Psoas muscle (tissue), 8 donors: Measurements from ENCODE around the gene ISCA1. TPM values are rescaled to one million over a fixed set of nuclear protein-coding genes. Genes with fewer than 3 reads are reported as not detected.

Source experiments
- ATAC-seq, 4 donors: fragments of 200-7000 bp; cut with Tn5 transposase; one replicate each; pipeline ENCODE4 v1.9.1; 2020; ENCODE audit warnings: moderate library complexity in 3 of 4, mild to moderate bottlenecking in 2 of 4
- DNase-seq, 2 donors: peaks; one replicate each; pipeline ENCODE4 v3.0.0-alpha.2; 2020
- H3K27ac ChIP-seq: fragments of 200-600 bp; one replicate; pipeline ENCODE4 v1.8.0; 2022
- H3K27me3 ChIP-seq, 3 donors: fragments of 200-600 bp in 1 of 3; one replicate each; pipeline versions ENCODE4 v1.6.1 to v1.8.0; 2013 to 2022; ENCODE audit warnings: low read length in 2 of 3, mild to moderate bottlenecking in 2 of 3, moderate library complexity in 1 of 3; ENCODE audit not compliant: insufficient read depth in 3 of 3
- H3K36me3 ChIP-seq, 2 donors: fragments of 200-600 bp in 1 of 2; one replicate each; pipeline versions ENCODE4 v1.6.1 to v1.8.0; 2013 to 2022; ENCODE audit warnings: low read depth in 1 of 2, mild to moderate bottlenecking in 1 of 2, moderate library complexity in 1 of 2; ENCODE audit not compliant: insufficient read depth in 1 of 2
- H3K4me1 ChIP-seq: fragments of 200-600 bp; one replicate; pipeline ENCODE4 v1.8.0; 2022
- H3K4me3 ChIP-seq: fragments of 200-600 bp; one replicate; pipeline ENCODE4 v1.8.0; 2022; ENCODE audit warnings: mild to moderate bottlenecking
- H3K9me3 ChIP-seq: fragments of 200-600 bp; one replicate; pipeline ENCODE4 v1.8.0; 2022
- CTCF ChIP-seq: fragments of 200-600 bp; IDR thresholded peaks from one replicate; pipeline ENCODE4 v1.8.0; 2022; ENCODE audit warnings: antibody characterized with exemption
- WGBS, 3 donors: extraction: QIAGEN DNeasy Blood & Tissue Kit; methylation state at CpG; one replicate each; pipeline versions ENCODE4 v1.1.6 to v1.1.7; 2013; 5-methylcytosine and 5-hydroxymethylcytosine counted together
- intact Hi-C, 2 donors: fragments of 100-400 bp; cut with DNase I; formaldehyde crosslinking; loops; one replicate each; pipeline versions ENCODE4 v1.11.0 to v1.14.2; 2022
- polyA plus RNA-seq, 3 donors: library from polyadenylated mRNA; stranded (reverse); fragments of 200-250 nt; gene quantifications; one replicate each; pipeline ENCODE4 v1.2.3, GENCODE V29; 2013
- total RNA-seq, 4 donors: library from RNA; stranded (reverse); fragmentation: NEBNext Ultra II Directional in 2 of 4; extraction: Animal tissue kit (Norgen Biotek cat#: 25700) in 2 of 4; gene quantifications; one replicate each; pipeline versions ENCODE4 v1.2.1 to v1.2.4, GENCODE V29; 2021 to 2023
- donor health status: healthy with polysubstance abuse.
- donor health status: DM: no; HTN: no; CAD: no; lungs with moderate emphysema.
- donor health status: Bipolar disorder and iron deficiency.
- donor health status: healthy.
- donor health status: DM: yes; HTN: yes; CAD: no.
- donor health status: DM: no; HTN: no; CAD: no.
- donor health status: DM: no; HTN: no; CAD: no.
- donor health status: DM: yes; HTN: yes; CAD: no.

ISCA1 gene
- total and polyA plus RNA-seq, 7 donors, result 44.5 to 130 (median 66.4) TPM

GRCh38 chr9:86242071-86242470 lies 40.3 kb downstream of the ISCA1 start:
- Histone ChIP-seq H3K4me3 (no peak overlapping the region), H3K27ac (no peak overlapping the region), H3K9me3 (no peaks in the 10 kb centered on the region), H3K36me3 (no peaks in the 10 kb centered on the region), H3K27me3 (no peaks in the 10 kb centered on the region), H3K4me1 (no peaks in the 10 kb centered on the region)
- intact Hi-C loops, result no loop called here
- ATAC-seq (no peak), DNase-seq (no peak)
- no peak for TF ChIP-seq CTCF
- 46 to 75% (median 47%) methylated on average over 2 of the region's 2 CpGs for WGBS, 3 donors

- Histone ChIP-seq H3K27me3 (no peaks in the 10 kb centered on the region), H3K4me3 (no peak overlapping the region), H3K4me1 (no peaks in the 10 kb centered on the region), H3K36me3 (no peaks in the 10 kb centered on the region), H3K9me3 (no peaks in the 10 kb centered on the region), H3K27ac (no peak overlapping the region)
- no peak for TF ChIP-seq CTCF
- no peak for DNase-seq
- ATAC-seq, result no peak
- intact Hi-C loops, result no loop called here
- WGBS, 3 donors, result 66 to 78% (median 77%) methylated on average over 7 of the region's 7 CpGs
Observed at GRCh38 chr9:86241216-86241615, 41.1 kb downstream of the ISCA1 start.

- intact Hi-C loops, result no loop called here
- H3K36me3 ChIP-seq, result no peaks in the 10 kb centered on the region
- no peaks in the 10 kb centered on the region for H3K27me3 ChIP-seq
- H3K4me1 ChIP-seq, result no peaks in the 10 kb centered on the region
- H3K27ac ChIP-seq, result no peak overlapping the region
- TF ChIP-seq CTCF, result no peak
- DNase-seq (no peak), ATAC-seq (no peak)
- H3K9me3 ChIP-seq, result no peaks in the 10 kb centered on the region
- whole genome bisulfite sequencing, 3 donors, result 77 to 81% (median 78%) methylated on average over 10 of the region's 10 CpGs
- no peak overlapping the region for H3K4me3 ChIP-seq
Observed at GRCh38 chr9:86238861-86239770, 43.2 kb downstream of the ISCA1 start.

GRCh38 chr9:86230858-86231257 lies 51.5 kb downstream of the ISCA1 start:
- Histone ChIP-seq H3K27ac (no peak overlapping the region), H3K4me3 (no peak overlapping the region), H3K27me3 (no peaks in the 10 kb centered on the region), H3K9me3 (no peaks in the 10 kb centered on the region), H3K4me1 (no peaks in the 10 kb centered on the region), H3K36me3 (no peaks in the 10 kb centered on the region)
- ATAC-seq (no peak), DNase-seq (no peak)
- WGBS, 3 donors, result 82 to 90% (median 82%) methylated on average over 2 of the region's 2 CpGs
- intact Hi-C loops, result no loop called here
- TF ChIP-seq CTCF, result no peak
